HG02981 (cell line): Measurements from ENCODE around the gene KIDINS220.
"Not testable (repeated sequence)": the region's sequence is repeated elsewhere in the genome, so short reads cannot be mapped to it uniquely, and the experiment has no call there.

Source experiments
- ATAC-seq: cut with Tn5 transposase; IDR thresholded peaks from one replicate; pipeline ENCODE4 v1.9.1; 2021; ENCODE audit warnings: mild to moderate bottlenecking, moderate library complexity; ENCODE audit not compliant: unreplicated experiment

KIDINS220 gene

DNA sequence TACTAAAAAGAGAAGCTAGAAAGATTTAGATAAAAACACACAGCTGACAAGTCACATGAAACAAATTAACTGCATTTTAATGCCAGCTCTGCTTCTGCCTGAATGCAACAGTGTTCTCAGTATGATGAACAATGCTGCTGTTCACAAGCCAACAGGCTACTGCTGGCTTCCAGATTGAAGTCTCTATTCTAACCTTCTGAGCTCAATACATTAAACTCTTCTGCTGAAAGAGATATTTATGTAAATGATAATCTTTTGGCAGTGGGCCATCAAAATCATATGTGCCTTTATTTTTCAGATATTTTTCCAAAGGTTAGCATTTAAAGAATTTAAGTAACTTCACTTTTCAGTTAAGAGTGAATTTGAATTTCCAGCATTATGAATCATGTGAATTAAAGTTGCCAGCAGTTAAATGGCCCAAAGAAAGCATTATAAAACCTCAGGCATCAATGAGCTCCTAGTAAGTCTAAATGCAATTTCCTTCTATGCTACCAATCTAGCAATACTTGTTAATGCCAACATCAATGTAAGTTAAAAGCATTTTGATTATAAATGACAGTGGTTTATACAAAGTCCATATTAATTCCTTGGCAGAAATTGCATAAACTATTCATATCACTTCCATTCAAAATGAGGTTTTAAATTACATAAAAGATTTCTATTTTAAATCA is 83.2 kb downstream of the KIDINS220 start:
- ATAC-seq: no peak

DNA sequence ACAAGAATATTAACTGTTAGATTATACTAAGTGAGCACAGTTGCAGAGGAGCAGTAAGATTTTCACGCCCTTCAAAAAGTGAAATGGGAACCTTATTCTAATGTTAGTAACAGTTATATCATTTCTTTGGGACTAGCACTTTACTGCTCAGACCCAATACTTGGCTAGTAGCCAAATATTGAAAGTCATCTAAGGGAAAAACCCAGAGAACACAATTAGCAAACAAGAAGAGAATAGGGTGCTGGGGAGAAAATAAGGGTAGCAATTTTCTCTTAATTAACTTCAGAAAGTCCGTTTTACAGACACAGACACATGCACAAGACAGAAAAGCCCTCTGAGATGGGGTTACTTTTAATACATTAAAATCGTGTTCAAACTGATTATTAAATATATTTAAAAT is 83.8 kb downstream of the KIDINS220 start:
- no peak for ATAC-seq

DNA sequence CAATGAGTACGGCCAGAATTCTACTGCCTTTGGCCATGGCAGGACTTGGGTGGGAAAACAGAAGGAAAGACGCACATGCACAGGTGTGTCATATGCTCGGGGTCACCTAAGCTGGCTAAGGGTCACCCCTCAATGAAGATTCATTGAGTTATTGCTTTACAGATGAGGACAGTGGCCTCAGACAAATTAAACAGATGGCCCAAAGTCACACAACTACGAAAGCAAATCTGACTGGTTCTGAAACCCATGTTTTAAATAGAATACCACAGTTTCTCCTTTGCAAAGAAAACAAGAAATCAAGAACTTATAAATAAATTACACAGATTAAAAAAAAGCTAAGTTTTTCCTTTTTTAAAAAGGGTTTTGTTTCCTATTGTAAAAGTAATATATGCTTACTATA is 85.0 kb downstream of the KIDINS220 start:
- no peak for ATAC-seq

DNA sequence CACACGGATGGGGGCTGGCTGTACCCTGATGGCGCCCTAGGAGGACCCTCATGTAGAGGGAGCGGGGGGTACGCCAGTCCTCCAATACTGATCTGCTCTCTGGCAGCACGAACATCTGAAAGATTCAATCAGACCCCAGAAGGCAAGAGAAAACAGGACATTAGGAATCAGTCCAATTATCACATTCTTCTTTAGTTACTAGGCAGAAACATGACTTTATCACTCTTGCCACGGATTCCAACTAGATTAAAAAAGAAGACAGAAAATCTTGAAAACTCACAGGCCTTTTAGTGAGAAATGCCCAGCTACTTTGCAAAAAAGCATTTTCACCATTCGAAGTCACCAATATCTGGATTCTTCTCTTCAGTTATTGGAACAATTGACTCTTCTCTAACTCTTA is 87.2 kb downstream of the KIDINS220 start:
- ATAC-seq: no peak

DNA sequence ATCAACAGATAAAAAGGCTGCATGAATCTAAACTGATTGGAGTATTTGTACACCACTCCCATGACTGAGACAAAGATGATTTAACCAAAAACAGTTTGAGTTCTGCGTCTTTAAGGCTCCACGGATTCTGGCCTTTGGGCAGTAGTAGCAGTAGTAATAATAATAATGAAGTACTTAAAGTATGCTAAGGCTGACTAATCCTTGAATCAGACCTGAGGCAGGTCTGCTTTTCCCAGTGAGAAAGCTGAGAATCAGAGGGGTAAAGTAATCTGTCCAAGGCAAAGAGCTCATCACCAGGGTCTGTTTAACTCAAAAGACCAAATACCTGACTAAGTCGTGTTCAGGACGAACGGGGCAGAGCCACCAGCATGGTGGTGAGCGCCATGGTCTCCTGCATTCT is 94.2 kb downstream of the KIDINS220 start:
- ATAC-seq: no peak

- ATAC-seq: no peak
Measured at GRCh38 chr2:8740136-8740535, 97.3 kb downstream of the KIDINS220 start.

GRCh38 chr2:8737571-8738175 is 99.7 kb downstream of the KIDINS220 start:
- ATAC-seq: no peak

- no peak for ATAC-seq
Measured at GRCh38 chr2:8732601-8733000, 104.8 kb downstream of the KIDINS220 start.

DNA sequence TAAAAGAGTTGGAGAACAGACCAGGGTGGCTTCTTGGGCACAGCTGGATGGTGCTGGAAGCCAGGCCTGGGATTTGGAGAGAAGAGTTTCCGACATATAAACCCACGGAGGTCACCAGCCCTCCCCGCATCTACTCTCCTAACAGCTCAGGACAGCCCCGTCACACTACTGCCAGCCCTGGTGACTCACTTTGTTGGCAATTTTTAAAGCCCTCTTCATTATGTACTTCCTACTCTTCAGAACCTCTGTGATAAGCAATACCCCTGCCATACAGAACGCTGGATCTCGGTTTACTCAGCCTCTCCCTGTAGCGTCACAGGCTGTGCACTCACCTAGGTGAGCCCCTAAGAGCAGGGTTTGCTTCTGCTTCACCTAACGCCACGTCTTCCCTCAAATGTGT is 107.5 kb downstream of the KIDINS220 start:
- ATAC-seq: no peak

GRCh38 chr2:8729101-8729500 is 108.3 kb downstream of the KIDINS220 start:
- ATAC-seq: not testable (repeated sequence)

GRCh38 chr2:8728305-8729015 is 109.0 kb downstream of the KIDINS220 start:
- ATAC-seq: no peak

DNA sequence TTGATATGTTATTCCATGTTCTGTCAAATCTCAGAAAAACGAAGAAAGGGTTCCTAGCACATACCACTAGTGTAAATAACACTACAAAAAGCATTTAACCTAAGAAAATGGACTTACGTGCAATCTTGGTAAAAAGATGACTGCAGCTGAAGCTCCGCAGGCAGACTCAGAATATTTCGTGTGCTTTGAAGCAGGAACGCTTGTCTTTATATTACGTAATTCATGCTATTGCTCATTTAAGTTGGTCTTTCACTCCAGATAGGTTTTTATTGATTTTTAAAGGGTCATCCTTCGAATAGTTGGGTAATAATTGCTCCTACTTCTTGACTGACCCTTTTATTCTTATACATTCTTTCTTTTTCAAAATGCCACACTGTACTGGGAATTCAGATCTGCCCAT is 111.6 kb downstream of the KIDINS220 start:
- no peak for ATAC-seq

- no peak for ATAC-seq
Measured at GRCh38 chr2:8722986-8723385, 114.4 kb downstream of the KIDINS220 start.

DNA sequence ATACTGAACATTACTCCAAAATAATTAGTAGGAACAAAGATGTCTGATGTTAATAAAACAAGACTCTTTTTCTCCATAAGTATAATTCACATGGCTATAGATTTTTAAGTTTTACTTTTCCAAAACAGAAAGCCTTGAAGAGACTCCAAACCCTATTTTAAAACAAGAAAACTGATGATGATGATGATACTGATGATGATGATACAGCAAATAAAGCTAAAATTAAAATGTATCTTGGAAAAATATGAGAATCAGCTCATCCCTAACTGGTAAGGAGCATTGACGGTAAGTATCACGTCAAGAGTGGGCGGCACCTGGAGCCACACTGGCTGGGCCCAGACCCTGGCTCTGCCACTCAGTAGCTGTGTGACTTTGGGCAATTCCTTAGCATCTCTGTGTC is 116.0 kb downstream of the KIDINS220 start:
- no peak for ATAC-seq

DNA sequence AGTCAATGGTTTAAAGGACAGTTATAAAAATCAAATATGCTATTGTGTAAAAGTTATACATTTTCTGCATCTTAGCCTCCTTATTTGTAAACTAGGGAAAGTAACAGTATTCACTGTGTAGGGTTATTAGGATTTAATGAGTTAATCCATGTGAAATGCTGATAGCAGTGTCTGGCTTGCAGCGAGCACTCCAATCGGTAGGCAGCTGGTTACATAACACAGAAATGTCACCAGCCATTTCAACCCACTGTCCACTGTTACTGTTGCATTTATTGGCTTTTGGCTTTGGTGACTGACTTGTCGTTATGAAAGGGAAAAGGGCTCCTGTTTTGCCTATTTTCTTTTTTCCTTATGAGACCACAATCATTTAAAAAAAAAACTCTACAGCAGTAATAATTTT is 116.7 kb downstream of the KIDINS220 start:
- no peak for ATAC-seq

DNA sequence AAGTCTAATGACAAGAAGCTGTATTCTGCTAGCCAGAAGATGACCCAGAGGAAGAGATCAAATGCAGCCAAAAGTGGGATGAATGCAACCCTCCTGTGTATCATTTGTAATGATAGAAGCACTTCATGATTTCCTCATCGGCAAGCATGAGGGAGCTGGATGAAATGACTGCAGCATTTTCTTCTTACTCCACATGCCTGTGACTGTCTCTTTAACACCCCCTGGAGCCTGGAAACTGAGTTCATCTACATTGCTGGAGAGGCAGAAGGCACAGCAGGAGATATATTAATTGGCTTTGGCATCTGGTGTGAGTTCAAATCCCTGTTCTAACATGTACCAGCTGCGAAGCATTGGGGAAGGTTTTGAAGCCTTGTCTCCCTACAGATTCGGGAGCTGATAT is 117.9 kb downstream of the KIDINS220 start:
- ATAC-seq: no peak

DNA sequence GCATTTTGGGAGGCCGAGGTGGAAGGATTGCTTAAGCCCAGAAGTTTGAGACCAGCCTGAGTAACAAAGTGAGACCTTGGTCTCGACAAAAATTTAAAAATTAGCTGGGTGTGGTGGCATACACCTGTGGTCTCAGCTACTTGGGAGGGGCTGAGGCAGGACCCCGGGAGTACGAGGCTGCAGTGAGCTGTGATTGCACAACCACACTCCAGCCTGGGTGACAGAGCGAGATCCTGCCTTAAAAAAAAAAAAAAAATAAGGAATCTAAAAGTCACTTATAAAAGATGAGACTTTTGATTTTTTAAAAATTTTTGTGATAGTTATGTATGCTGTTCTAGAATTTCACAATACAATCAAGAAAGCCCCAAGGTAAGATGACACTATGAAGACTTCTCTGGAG is 122.4 kb downstream of the KIDINS220 start:
- ATAC-seq: no peak

GRCh38 chr2:8714283-8714682 is 123.1 kb downstream of the KIDINS220 start:
- no peak for ATAC-seq

- no peak for ATAC-seq
Measured at GRCh38 chr2:8710951-8711350, 126.5 kb downstream of the KIDINS220 start.

- no peak for ATAC-seq
Measured at GRCh38 chr2:8709611-8710010, 127.8 kb downstream of the KIDINS220 start.

DNA sequence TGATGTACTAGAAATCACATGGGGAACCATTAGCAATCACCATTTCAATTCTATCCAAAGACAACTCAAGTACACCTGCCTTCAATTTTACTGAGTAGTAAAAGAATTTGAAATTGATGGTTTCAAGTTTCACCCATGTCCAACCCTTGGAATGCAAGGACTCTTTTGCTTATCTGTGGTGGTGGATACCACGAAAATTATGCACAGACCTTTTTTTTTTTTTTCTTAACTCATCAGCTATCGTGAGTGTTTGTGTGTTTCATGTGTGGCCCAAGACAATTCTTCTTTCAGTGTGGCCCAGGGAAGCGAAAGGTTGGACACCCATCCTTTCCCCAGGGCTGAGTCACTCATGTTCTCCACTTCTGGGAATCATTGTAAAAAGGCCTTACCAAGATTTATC is 132.5 kb downstream of the KIDINS220 start:
- no peak for ATAC-seq

DNA sequence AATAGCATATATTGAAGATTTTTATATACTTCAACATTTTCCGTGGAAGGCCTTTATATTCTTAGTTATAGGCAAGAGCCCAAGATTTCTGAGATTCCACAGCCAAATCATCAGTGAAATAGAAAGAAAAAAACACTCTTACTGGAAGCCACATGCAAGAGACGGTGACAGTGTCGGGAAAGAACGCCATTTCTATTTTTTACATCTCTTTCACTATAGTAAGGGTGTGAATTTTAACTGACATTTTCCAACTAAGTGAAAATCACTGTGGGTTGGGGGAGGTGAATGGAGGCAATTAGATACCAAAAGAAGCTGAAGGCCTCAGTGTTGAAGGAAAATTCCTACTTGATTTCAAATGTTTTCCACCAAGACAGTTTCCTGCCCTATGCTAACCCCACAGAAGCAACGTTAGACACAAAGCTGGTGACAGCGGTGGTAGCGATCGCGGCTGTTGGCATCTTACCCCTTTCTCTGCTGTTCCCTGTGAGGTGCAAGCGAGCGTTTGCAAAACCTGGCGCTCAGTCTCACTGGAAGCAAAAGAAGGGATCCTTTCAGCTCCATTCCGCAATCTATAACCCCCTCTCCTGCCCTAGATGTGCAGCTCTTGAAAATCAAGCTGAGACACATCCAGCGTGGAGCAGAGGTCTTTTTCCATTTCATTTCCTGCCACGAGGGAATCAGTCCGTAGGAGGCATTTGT is 135.6 kb downstream of the KIDINS220 start:
- no peak for ATAC-seq
